Left ventricle myocardium inferior (tissue), 1 donor: ENCODE measurements around the gene CHSY1. TPM values are rescaled to one million over a fixed set of nuclear protein-coding genes. Genes with fewer than 3 reads are reported as not detected.

Source experiments
- DNase-seq: peaks from one replicate; pipeline ENCODE4 v3.0.0-alpha.2; 2020
- H3K27ac ChIP-seq: fragments of 200-600 bp; replicated peaks from 2 replicates; pipeline ENCODE4 v1.8.0; 2021
- H3K27me3 ChIP-seq: fragments of 200-600 bp; 2 replicates; pipeline ENCODE4 v1.8.0; 2021; ENCODE audit warnings: low read depth
- H3K36me3 ChIP-seq: fragments of 200-600 bp; 2 replicates; pipeline ENCODE4 v1.8.0; 2021
- H3K4me1 ChIP-seq: fragments of 200-600 bp; 2 replicates; pipeline ENCODE4 v1.8.0; 2021
- H3K4me3 ChIP-seq: fragments of 200-600 bp; 2 replicates; pipeline ENCODE4 v1.8.0; 2021; ENCODE audit warnings: mild to moderate bottlenecking, moderate library complexity
- H3K9me3 ChIP-seq: fragments of 200-600 bp; replicated peaks from 2 replicates; pipeline ENCODE4 v1.8.0; 2021
- intact Hi-C: fragments of 100-400 bp; cut with micrococcal nuclease; formaldehyde crosslinking; loops from one replicate; pipeline ENCODE4 v1.11.0; 2022
- total RNA-seq: library from RNA; stranded (reverse); fragmentation: NEBNext Ultra II Directional; extraction: Animal tissue kit (Norgen Biotek cat#: 25700); gene quantifications from one replicate; pipeline ENCODE4 v1.2.1, GENCODE V29; 2021
- TF ChIP-seq, protein P1 (sequence below): fragments of 200-600 bp; IDR thresholded peaks from 2 replicates; pipeline ENCODE4 v1.8.0; 2021; ENCODE audit warnings: antibody characterized with exemption, mild to moderate bottlenecking, borderline replicate concordance
- donor health status: DM: no; HTN: yes; CAD: no; lungs with severe emphysema.

CHSY1 gene
- total RNA-seq, 1 donor from 2014 or later: 15.1 TPM

DNA sequence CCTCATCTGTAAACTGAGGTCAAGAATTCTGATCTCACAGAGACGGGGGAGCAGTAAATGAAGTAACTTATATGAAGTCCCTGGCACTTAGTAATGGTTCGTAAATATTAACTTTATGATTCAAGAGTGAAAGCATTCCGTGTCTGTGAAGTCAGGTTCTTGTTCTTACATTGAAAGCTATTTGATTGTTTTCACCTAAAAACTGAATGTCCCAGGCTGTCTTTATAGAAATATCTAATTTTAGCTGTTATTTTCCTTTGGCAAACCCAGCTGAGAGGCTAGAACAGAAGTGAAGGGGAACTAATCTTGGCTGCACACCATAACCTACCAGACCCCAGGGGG, 84.5 kb downstream of the CHSY1 start:
- Histone ChIP-seq H3K27me3 (no peaks in the 10 kb centered on the region), H3K36me3 (peaks cover 18% of the 10 kb centered on the region), H3K4me1 (peaks cover 62% of the 10 kb centered on the region), H3K4me3 (peak overlapping the region; percentile 41), H3K27ac (peak overlapping the region; percentile 94), H3K9me3 (peaks cover 31% of the 10 kb centered on the region)
- DNase-seq: no peak
- intact Hi-C loops: no loop called here
- TF ChIP-seq, protein P1, sequence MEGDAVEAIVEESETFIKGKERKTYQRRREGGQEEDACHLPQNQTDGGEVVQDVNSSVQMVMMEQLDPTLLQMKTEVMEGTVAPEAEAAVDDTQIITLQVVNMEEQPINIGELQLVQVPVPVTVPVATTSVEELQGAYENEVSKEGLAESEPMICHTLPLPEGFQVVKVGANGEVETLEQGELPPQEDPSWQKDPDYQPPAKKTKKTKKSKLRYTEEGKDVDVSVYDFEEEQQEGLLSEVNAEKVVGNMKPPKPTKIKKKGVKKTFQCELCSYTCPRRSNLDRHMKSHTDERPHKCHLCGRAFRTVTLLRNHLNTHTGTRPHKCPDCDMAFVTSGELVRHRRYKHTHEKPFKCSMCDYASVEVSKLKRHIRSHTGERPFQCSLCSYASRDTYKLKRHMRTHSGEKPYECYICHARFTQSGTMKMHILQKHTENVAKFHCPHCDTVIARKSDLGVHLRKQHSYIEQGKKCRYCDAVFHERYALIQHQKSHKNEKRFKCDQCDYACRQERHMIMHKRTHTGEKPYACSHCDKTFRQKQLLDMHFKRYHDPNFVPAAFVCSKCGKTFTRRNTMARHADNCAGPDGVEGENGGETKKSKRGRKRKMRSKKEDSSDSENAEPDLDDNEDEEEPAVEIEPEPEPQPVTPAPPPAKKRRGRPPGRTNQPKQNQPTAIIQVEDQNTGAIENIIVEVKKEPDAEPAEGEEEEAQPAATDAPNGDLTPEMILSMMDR: no peak

DNA sequence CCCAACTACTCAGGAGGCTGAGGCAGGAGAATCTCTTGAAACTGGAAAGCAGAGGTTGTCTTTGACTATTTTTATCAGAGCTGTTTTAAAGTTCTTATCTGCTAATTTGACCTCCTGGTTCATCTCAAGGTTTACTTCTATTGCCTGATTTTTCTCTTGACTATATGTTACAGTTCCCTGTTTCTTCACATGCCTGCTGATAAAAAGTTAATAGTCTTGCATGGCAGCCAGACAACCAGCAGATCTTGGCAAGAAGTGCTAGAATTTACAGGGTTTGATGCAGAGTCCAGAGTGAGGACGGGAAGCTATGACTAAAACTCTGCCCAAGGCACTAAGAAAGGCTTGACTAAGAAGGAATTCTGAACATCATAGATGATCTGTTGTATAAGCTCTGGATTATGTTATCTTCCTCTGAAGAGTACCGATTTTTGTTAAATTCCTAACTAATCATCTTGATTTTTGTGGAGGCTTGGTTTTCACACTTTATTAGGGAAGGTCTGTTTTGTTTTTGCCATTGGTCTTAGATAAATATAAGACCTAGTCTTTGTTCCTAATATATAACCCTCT, 85.9 kb downstream of the CHSY1 start:
- no peak for DNase-seq
- Histone ChIP-seq H3K9me3 (peaks cover 31% of the 10 kb centered on the region), H3K27me3 (no peaks in the 10 kb centered on the region), H3K27ac (peak overlapping the region; percentile 94), H3K4me1 (peaks cover 63% of the 10 kb centered on the region), H3K36me3 (peaks cover 18% of the 10 kb centered on the region), H3K4me3 (no peak overlapping the region)
- intact Hi-C loops: no loop called here
- TF ChIP-seq, protein P1: no peak

DNA sequence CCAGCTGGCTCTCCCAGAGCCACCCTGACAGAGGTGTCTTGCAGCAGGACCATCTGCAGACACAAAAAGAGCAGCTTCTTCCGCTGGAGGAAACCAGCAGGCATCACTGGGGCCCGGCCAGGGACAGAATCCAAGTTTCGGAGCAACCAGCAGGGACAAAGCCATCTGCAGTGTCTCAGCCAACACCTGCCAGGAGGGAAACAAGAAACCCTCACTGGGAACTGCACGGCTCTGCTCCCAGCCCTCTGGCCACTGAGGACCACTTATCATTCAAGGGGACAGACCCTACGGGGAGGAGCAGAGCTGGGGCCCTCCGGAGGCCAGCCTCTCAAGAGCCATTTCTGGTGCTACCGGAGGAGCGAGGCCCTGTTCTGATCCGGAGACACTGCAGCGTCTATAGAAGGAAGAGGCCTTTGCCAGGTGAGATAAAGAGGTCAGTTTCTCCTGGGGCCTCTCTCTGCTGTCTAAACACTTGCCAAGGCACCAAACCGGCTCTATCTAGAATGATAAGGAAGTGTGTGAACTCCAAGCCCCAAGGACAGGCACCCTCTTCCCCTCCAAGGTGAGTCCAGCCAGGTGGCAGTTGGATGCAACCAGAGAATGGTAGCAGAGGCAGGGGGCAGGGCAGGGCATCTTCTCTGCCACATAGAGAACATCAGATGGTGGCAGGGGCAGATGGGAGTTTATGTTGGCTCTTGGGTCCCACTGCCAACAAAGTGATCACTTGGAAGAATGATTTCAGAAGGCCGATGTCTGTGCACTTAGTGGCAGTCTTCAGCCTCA, 89.0 kb downstream of the CHSY1 start:
- H3K4me3 ChIP-seq: peak overlapping the region; percentile 12
- H3K27me3 ChIP-seq: no peaks in the 10 kb centered on the region
- TF ChIP-seq, protein P1: no peak
- peaks cover 18% of the 10 kb centered on the region for H3K36me3 ChIP-seq
- H3K27ac ChIP-seq: peak overlapping the region; percentile 83
- peak; percentile 86 for DNase-seq
- intact Hi-C loops: no loop called here
- peaks cover 43% of the 10 kb centered on the region for H3K4me1 ChIP-seq
- peaks cover 31% of the 10 kb centered on the region for H3K9me3 ChIP-seq

DNA sequence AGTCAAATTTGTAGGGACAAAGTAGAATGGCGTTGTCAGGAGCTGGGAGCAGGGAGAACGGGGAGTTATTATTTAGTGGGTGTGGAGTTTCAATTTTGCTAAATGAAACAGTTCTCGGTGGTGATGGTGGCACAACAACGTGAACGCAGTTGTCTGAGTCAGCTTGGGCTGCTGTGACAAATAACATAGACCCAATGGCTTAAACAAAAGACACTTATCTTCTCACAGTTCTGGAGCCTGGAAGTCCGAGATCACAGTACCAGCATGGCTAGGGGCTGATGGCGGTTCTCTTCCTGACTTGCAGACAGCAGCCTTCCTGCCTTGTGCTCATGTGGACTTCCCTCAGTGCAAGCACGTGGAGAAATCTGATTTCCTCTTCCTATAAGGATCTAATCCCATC, 90.2 kb downstream of the CHSY1 start:
- Histone ChIP-seq H3K4me3 (no peak overlapping the region), H3K27ac (no peak overlapping the region), H3K4me1 (peaks cover 31% of the 10 kb centered on the region), H3K9me3 (peaks cover 30% of the 10 kb centered on the region), H3K27me3 (no peaks in the 10 kb centered on the region), H3K36me3 (peaks cover 18% of the 10 kb centered on the region)
- intact Hi-C loops: no loop called here
- DNase-seq: no peak
- TF ChIP-seq, protein P1: no peak

DNA sequence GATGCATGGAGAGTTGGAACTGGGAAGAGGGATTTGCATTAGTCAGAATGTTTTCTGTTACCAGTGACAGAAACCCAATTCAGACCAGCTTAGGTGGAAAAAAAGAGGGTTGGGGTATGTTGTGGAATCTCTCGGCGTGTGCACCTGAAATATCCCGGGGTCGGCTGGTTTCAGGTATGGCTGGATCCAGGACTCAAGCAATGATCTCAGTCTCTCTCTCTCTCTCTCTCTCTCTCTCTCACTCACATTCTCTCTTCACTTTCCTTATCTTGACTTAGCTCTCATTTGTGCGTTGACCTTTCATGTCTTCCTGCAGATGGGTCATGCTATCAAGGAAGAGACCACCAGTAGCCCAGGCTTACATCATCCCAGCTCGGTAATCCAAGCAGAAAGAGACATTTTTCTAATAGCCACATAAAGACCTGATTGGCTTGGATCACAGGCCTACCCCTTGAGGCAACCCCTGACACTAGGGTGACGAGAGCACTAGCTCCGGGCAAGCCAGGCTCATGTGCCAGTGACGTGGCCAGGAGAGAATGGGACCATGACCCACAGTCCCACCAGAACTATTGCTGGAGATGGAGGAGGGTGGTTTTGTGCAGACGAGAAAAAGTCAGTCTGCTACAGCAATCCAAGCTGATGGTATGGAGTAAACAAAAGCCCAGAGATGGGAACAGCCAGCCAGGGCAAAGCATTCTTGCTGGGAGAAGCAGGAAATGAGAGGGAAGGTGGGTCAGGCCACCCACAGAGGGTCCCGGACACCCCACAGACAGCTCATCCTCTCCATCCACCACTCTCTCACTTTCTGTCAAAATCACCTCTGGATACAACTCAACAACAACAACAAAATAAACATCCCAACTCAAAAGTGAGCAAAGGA, 91.7 kb downstream of the CHSY1 start:
- peaks cover 8% of the 10 kb centered on the region for H3K36me3 ChIP-seq
- TF ChIP-seq, protein P1: no peak
- intact Hi-C loops: no loop called here
- peaks cover 30% of the 10 kb centered on the region for H3K4me1 ChIP-seq
- H3K27ac ChIP-seq: no peak overlapping the region
- no peaks in the 10 kb centered on the region for H3K27me3 ChIP-seq
- DNase-seq: no peak
- no peak overlapping the region for H3K4me3 ChIP-seq
- peaks cover 15% of the 10 kb centered on the region for H3K9me3 ChIP-seq
